Esophagus squamous epithelium (tissue), 5 donors: Measurements from ENCODE around the gene PRSS57. TPM values are rescaled to one million over a fixed set of nuclear protein-coding genes. Genes with fewer than 3 reads are reported as not detected.

Source experiments
- DNase-seq: peaks from one replicate; lab custom pipeline; 2025; lab: John Stamatoyannopoulos, UW
- H3K27ac ChIP-seq, 4 donors: fragments of 200-600 bp; sonication (generic); one replicate each; pipeline ENCODE4 v1.5.1; 2016 to 2019; ENCODE audit warnings: mild to moderate bottlenecking in 1 of 4
- H3K27me3 ChIP-seq, 4 donors: fragments of 200-600 bp; sonication (generic); 1 replicate in 3 of 4; 2 replicates in 1 of 4; pipeline versions ENCODE4 v1.5.1 to v1.6.0; 2017 to 2021; ENCODE audit warnings: antibody characterized with exemption in 1 of 4
- H3K36me3 ChIP-seq, 3 donors: fragments of 200-600 bp; sonication (generic); one replicate each; pipeline ENCODE4 v1.5.1; 2016 to 2019
- H3K4me1 ChIP-seq, 3 donors: fragments of 200-600 bp; sonication (generic); one replicate each; pipeline ENCODE4 v1.5.1; 2017 to 2019
- H3K4me3 ChIP-seq, 4 donors: fragments of 200-600 bp; sonication (generic); 1 replicate in 3 of 4; 2 replicates in 1 of 4; pipeline ENCODE4 v1.5.1; 2016 to 2019; ENCODE audit warnings: mild to moderate bottlenecking in 2 of 4, moderate library complexity in 1 of 4
- H3K9me3 ChIP-seq, 3 donors: fragments of 200-600 bp; sonication (generic); one replicate each; pipeline ENCODE4 v1.5.1; 2016 to 2019
- CTCF ChIP-seq, 6 experiments: fragments of 450-650 bp in 4 of 6; fragments of 200-600 bp in 2 of 6; sonication (generic) in 2 of 6; IDR thresholded peaks; one replicate each; pipeline ENCODE4 v1.5.1; 2016 to 2019; ENCODE audit warnings: antibody characterized with exemption in 6 of 6, mild to moderate bottlenecking in 4 of 6, moderate library complexity in 4 of 6
- POLR2A ChIP-seq, 4 donors: fragments of 450-650 bp; IDR thresholded peaks; one replicate each; pipeline ENCODE4 v1.6.1; 2017; ENCODE audit warnings: antibody characterized with exemption in 4 of 4, mild to moderate bottlenecking in 4 of 4, moderate library complexity in 3 of 4
- WGBS, 2 donors: methylation state at CpG; one replicate each; pipeline ENCODE4 v1.1.5; 2018; 5-methylcytosine and 5-hydroxymethylcytosine counted together
- intact Hi-C: fragments of 100-400 bp; cut with DNase I; formaldehyde crosslinking; loops from one replicate; pipeline ENCODE4 v1.15.0; 2022
- total RNA-seq, 4 donors: library from RNA; depleted of rRNA; stranded (reverse); fragments of >200 nt; gene quantifications; one replicate each; pipeline ENCODE4 v1.1.0, GENCODE V29; 2016
- donor health status: DM: yes; HTN: yes; CAD: no.

PRSS57 gene
- total RNA-seq, 4 donors from 2014 or later: not detected

- Histone ChIP-seq H3K36me3 (peaks cover 0 to 9% (median 5%) of the 10 kb centered on the region in 3 donors), H3K27me3 (no peaks in the 10 kb centered on the region), H3K27ac (no peak overlapping the region), H3K4me3 (no peak overlapping the region), H3K9me3 (no peaks in the 10 kb centered on the region), H3K4me1 (peaks cover 0 to 6% (median 4%) of the 10 kb centered on the region in 3 donors)
- no peak for TF ChIP-seq POLR2A (IDR thresholded peaks at IDR 0.05)
- TF ChIP-seq CTCF (IDR thresholded peaks at IDR 0.05): no peak
- intact Hi-C loops: no loop called here
- no peak for DNase-seq
- 85 to 89% methylated on average over 14 to 20 of the region's 36 CpGs for WGBS, 2 donors
Measured at GRCh38 chr19:739998-740715, 44.9 kb upstream of the PRSS57 start.

DNA sequence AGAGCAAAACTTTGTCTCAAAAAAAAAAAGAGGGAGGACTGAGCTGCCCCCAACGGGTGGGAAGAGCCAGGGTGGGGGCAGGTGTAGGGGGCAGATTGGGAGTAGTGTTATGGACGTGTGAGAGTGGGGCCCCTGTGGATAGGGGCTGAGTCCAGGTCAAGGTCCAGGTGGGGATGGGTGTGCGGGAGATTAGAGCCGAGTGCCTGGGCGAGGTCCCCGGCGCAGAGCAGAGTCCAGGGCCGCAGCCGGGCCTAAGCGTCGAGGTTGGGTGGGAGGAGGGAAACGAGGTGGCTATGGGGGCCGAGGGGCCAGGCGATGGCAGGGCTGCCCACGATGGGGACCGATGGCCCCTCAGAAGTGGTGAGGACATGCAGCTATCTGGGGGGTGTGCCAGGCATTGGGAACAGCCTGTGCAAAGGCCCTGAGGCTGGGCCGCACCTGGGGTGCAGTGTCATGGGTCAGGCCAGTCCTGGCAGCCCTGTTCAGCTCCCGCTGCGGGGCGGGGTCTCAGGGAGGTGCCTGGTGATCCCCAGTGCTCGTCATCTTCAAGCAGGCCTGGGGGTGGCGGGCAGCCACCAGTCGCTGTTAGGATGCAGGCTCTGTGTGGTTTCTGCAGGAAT lies 43.4 kb upstream of the PRSS57 start:
- intact Hi-C loops: no loop called here
- no peak for TF ChIP-seq CTCF (IDR thresholded peaks at IDR 0.05)
- no peak for TF ChIP-seq POLR2A (IDR thresholded peaks at IDR 0.05)
- H3K4me1 ChIP-seq: peaks cover 0 to 16% (median 4%) of the 10 kb centered on the region in 3 donors
- no peaks in the 10 kb centered on the region for H3K9me3 ChIP-seq
- no peak overlapping the region for H3K4me3 ChIP-seq
- no peaks in the 10 kb centered on the region for H3K27me3 ChIP-seq
- no peak overlapping the region for H3K27ac ChIP-seq
- DNase-seq: no peak
- WGBS, 2 donors: 86 to 88% methylated on average over 13 to 16 of the region's 23 CpGs
- H3K36me3 ChIP-seq: peaks cover 0 to 9% (median 5%) of the 10 kb centered on the region in 3 donors

DNA sequence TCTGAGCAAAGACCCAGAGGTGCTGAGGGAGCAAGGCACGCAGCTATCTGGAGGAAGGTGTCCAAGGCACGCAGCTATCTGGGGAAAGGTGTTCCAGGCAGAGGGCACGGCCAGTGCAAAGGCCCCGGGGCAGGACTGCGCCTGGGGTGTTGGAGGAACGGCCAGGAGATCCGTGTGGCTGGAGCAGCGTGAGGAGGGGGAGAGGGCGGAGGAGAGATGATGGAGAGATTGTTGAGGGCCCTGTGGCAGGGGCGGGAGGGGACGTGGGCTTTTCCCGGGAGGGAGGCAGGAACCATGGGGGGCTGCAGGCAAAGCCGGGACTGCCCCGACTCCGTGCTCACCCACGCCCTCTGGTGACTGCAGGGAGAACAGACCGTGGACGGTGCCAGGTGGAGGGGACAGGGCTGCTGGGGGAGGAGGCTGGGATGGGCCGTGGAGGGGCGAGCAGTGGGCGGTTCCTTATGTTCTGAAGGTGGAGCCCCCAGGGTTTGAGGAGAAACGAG lies 42.4 kb upstream of the PRSS57 start:
- Histone ChIP-seq H3K27ac (no peak overlapping the region), H3K9me3 (no peaks in the 10 kb centered on the region), H3K4me3 (no peak overlapping the region), H3K27me3 (no peaks in the 10 kb centered on the region), H3K36me3 (peaks cover 0 to 9% (median 5%) of the 10 kb centered on the region in 3 donors), H3K4me1 (peaks cover 0 to 16% (median 4%) of the 10 kb centered on the region in 3 donors)
- peak in 5 of 6 experiments; percentile 28 to 49 (median 33) for TF ChIP-seq CTCF (IDR thresholded peaks at IDR 0.05)
- TF ChIP-seq POLR2A (IDR thresholded peaks at IDR 0.05): no peak
- no peak for DNase-seq
- intact Hi-C loops: no loop called here
- 33 to 44% methylated on average over 14 to 21 of the region's 22 CpGs for WGBS, 2 donors

GRCh38 chr19:736125-736524 lies 40.9 kb upstream of the PRSS57 start:
- no peak for TF ChIP-seq POLR2A (IDR thresholded peaks at IDR 0.05)
- no peak for TF ChIP-seq CTCF (IDR thresholded peaks at IDR 0.05)
- Histone ChIP-seq H3K27ac (no peak overlapping the region), H3K27me3 (no peaks in the 10 kb centered on the region), H3K4me3 (no peak overlapping the region), H3K4me1 (peaks cover 0 to 16% (median 4%) of the 10 kb centered on the region in 3 donors), H3K36me3 (peaks cover 0 to 9% (median 5%) of the 10 kb centered on the region in 3 donors), H3K9me3 (no peaks in the 10 kb centered on the region)
- intact Hi-C loops: no loop called here
- DNase-seq: no peak
- 50 to 70% methylated on average over 2 to 21 of the region's 32 CpGs for WGBS, 2 donors

- Histone ChIP-seq H3K36me3 (peaks cover 0 to 9% (median 0%) of the 10 kb centered on the region in 3 donors), H3K4me1 (peaks cover 0 to 16% (median 4%) of the 10 kb centered on the region in 3 donors), H3K27ac (no peak overlapping the region), H3K9me3 (no peaks in the 10 kb centered on the region), H3K4me3 (no peak overlapping the region), H3K27me3 (no peaks in the 10 kb centered on the region)
- intact Hi-C loops: loop anchor here (5.0 kb wide), 1 partner anchor 67 kb away; no protein-coding TSS in a partner anchor
- WGBS, 2 donors: 83 to 86% methylated on average over 10 to 13 of the region's 13 CpGs
- TF ChIP-seq CTCF (IDR thresholded peaks at IDR 0.05) (no peak), POLR2A (IDR thresholded peaks at IDR 0.05) (no peak)
- no peak for DNase-seq
Measured at GRCh38 chr19:734716-735115, 39.5 kb upstream of the PRSS57 start.
